ENCODE measurements around the gene ZNF385C.

GRCh38 chr17:42124256-42124655, 26.0 kb upstream of the ZNF385C start:
- TF ChIP-seq EP300 (IDR thresholded peaks at IDR 0.05) (no peak), CTCF (IDR thresholded peaks at IDR 0.05) (no peak), POLR2AphosphoS5 (IDR thresholded peaks at IDR 0.05) (no peak), POLR2A (IDR thresholded peaks at IDR 0.05) (no peak)
